Testis (tissue), 3 donors: Measurements from ENCODE around the gene ESAM. TPM values are rescaled to one million over a fixed set of nuclear protein-coding genes. Genes with fewer than 3 reads are reported as not detected.

ENCODE experiments used
- DNase-seq: peaks from one replicate; pipeline ENCODE4 v3.0.0-alpha.2; 2019
- H3K27ac ChIP-seq, 2 donors: fragments of 200-600 bp; sonication (generic); one replicate each; pipeline ENCODE4 v1.5.1; 2019
- H3K27me3 ChIP-seq: fragments of 200-600 bp; sonication (generic); one replicate; pipeline ENCODE4 v1.5.1; 2019
- H3K36me3 ChIP-seq: fragments of 200-600 bp; sonication (generic); one replicate; pipeline ENCODE4 v1.5.1; 2017; ENCODE audit warnings: low read depth; ENCODE audit errors: missing control alignments
- H3K4me1 ChIP-seq: fragments of 200-600 bp; sonication (generic); one replicate; pipeline ENCODE4 v1.5.1; 2019
- H3K4me3 ChIP-seq, 2 donors: fragments of 200-600 bp; sonication (generic); one replicate each; pipeline ENCODE4 v1.5.1; 2017 to 2019
- H3K9me3 ChIP-seq: fragments of 200-600 bp; sonication (generic); one replicate; pipeline ENCODE4 v1.5.1; 2017
- POLR2A ChIP-seq: fragments of 450-650 bp; IDR thresholded peaks from one replicate; pipeline ENCODE4 v1.6.1; 2017; ENCODE audit warnings: antibody characterized with exemption, mild to moderate bottlenecking, moderate library complexity
- WGBS, 2 donors: methylation state at CpG; one replicate each; pipeline ENCODE4 v1.1.5; 2018; 5-methylcytosine and 5-hydroxymethylcytosine counted together
- intact Hi-C: fragments of 100-400 bp; cut with DNase I; formaldehyde crosslinking; loops from one replicate; pipeline ENCODE4 v1.15.1; 2023; ENCODE audit warnings: low total_unique reads
- polyA plus RNA-seq: library from polyadenylated mRNA; stranded (reverse); fragments of 350-450 nt; fragmentation: Illumina TruSeq; extraction: RNeasy Lipid Tissue Mini Kit (QIAGEN cat#74804); gene quantifications from one replicate; pipeline ENCODE4 v1.2.3, GENCODE V29; 2014; ENCODE audit warnings: low read depth, low replicate concordance; ENCODE audit not compliant: insufficient read depth
- total RNA-seq, 2 donors: library from RNA; depleted of rRNA; stranded (reverse); fragments of >200 nt; gene quantifications; one replicate each; pipeline ENCODE4 v1.2.3, GENCODE V29; 2016
- TF ChIP-seq, protein P1 (sequence below), 3 experiments: fragments of 450-650 bp in 2 of 3; fragments of 200-600 bp in 1 of 3; sonication (generic) in 1 of 3; IDR thresholded peaks; one replicate each; pipeline ENCODE4 v1.5.1; 2016 to 2019; ENCODE audit warnings: antibody characterized with exemption in 3 of 3, mild to moderate bottlenecking in 2 of 3, moderate library complexity in 1 of 3

ESAM gene
- total and polyA plus RNA-seq, 3 donors from 2014 or later = 6.0 to 15.8 (median 10.6) TPM

DNA sequence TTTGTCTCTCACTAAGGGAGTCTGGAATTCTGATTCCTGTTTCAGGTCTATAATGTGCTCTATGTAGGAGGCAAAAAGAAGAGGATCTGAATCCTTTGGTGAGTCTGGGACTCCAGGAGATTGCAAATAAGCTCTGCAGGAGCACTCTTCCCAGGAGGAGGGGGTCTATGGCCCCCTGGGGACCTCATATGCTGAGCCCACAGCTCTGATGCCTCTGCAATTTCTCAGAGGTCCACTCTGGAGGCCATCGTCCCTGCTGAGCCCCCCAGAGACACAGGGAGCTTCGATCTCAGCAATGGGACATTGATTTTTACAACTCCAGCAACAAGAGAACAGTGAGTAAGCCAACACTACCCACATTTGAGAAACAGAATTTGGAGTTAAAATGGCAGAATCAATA is 42.6 kb downstream of the ESAM start:
- H3K36me3 ChIP-seq = no peaks in the 10 kb centered on the region
- H3K4me1 ChIP-seq = no peaks in the 10 kb centered on the region
- no peak for DNase-seq
- 41 to 66% methylated on average over 2 of the region's 2 CpGs for WGBS, 2 donors
- no peak overlapping the region for H3K4me3 ChIP-seq
- H3K27ac ChIP-seq = no peak overlapping the region
- H3K9me3 ChIP-seq = no peaks in the 10 kb centered on the region
- TF ChIP-seq, protein P1, sequence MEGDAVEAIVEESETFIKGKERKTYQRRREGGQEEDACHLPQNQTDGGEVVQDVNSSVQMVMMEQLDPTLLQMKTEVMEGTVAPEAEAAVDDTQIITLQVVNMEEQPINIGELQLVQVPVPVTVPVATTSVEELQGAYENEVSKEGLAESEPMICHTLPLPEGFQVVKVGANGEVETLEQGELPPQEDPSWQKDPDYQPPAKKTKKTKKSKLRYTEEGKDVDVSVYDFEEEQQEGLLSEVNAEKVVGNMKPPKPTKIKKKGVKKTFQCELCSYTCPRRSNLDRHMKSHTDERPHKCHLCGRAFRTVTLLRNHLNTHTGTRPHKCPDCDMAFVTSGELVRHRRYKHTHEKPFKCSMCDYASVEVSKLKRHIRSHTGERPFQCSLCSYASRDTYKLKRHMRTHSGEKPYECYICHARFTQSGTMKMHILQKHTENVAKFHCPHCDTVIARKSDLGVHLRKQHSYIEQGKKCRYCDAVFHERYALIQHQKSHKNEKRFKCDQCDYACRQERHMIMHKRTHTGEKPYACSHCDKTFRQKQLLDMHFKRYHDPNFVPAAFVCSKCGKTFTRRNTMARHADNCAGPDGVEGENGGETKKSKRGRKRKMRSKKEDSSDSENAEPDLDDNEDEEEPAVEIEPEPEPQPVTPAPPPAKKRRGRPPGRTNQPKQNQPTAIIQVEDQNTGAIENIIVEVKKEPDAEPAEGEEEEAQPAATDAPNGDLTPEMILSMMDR (IDR thresholded peaks at IDR 0.05) = no peak
- no peak for TF ChIP-seq POLR2A
- H3K27me3 ChIP-seq = no peaks in the 10 kb centered on the region
- intact Hi-C loops = no loop called here

DNA sequence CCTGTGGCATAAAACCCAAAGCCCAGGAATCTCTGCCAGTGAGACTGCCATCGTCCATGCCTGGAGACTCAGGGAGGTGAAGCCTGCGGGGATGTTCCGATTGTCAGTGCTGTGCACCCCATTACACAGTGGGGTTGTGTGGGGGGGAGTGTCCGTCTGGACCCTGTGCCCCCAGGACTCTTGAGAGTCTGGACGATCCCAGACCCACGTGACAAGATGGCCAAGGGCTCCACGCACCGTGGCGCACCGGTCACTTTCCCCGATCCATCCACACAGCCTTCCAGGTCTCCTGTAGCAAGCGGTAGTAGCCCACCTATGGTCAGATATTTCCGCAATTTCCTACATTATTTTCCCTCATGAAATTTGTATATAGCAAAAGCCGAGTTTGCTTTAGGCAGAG is 43.3 kb downstream of the ESAM start:
- Histone ChIP-seq H3K36me3 (no peaks in the 10 kb centered on the region), H3K9me3 (no peaks in the 10 kb centered on the region), H3K27me3 (no peaks in the 10 kb centered on the region), H3K4me3 (no peak overlapping the region), H3K27ac (no peak overlapping the region), H3K4me1 (no peaks in the 10 kb centered on the region)
- TF ChIP-seq POLR2A = no peak
- TF ChIP-seq, protein P1 (IDR thresholded peaks at IDR 0.05) = no peak
- intact Hi-C loops = no loop called here
- 22 to 26% methylated on average over 14 of the region's 14 CpGs for WGBS, 2 donors
- no peak for DNase-seq

DNA sequence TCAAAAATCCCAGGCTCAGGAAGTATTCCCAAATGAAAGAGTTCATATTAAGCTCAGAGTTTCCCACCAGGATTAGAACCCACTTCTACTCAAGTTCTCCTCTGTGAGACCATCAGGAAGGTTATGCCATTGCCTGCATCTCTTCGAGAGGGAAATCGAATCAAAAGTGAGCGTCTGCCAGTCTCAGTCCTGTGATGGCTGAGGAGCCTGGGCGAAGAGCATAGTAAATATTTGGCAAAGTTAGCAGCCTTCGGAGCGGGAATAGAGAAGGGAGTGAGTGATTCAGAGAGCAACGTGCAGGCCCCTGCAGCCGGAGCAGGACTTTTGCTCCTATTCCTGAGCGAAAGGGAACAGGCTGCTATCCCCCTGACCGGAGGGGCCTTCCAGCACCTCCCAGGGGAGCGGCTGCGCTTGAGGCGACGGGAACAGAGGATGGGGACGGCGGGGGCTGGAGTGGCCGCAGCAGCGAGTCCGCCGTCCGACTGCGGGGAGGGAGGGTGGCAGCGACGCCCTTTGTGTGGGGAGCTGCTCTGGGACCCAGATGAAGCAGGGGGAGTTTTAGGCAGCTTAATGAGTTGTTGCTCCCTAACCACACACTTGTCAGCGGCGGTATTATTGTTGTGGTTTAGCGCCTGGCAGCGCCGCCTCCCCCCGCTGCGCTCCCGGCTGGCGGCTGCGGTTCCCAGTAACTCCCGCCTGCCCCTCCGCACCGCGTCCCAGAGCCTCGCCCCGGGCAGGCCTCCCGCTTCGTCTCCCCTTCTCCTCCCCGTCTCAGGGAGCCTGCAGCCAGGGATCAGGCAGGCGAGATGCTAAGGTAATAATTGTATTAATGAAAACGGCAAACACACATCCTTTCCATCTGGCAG is 44.1 kb downstream of the ESAM start:
- Histone ChIP-seq H3K4me3 (peak overlapping the region; percentile 12 to 32), H3K36me3 (no peaks in the 10 kb centered on the region), H3K27ac (no peak overlapping the region), H3K4me1 (no peaks in the 10 kb centered on the region), H3K27me3 (no peaks in the 10 kb centered on the region), H3K9me3 (no peaks in the 10 kb centered on the region)
- intact Hi-C loops = no loop called here
- TF ChIP-seq POLR2A = no peak
- TF ChIP-seq, protein P1 (IDR thresholded peaks at IDR 0.05) = no peak
- no peak for DNase-seq
- WGBS, 2 donors = 0 to 2% methylated on average over 32 to 45 of the region's 45 CpGs

DNA sequence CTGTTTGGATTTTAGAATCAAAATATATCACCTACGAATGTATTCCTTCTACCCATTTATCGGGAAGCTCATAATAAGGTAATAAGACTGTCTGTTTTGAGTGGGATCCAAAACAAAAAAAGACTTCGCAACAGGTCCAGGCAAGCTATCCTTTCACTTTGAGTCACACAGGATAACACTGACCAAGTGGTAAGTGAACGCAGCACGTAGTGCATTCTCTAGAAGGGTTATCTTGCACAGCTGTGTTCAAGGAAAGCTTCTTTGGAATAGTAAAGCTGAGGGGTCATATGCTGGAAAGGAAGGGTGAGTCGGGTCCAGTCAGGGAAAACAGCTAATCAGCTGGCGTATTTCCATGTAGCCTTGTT is 44.7 kb downstream of the ESAM start:
- H3K27ac ChIP-seq = no peak overlapping the region
- TF ChIP-seq POLR2A = no peak
- TF ChIP-seq, protein P1 (IDR thresholded peaks at IDR 0.05) = no peak
- H3K4me3 ChIP-seq = no peak overlapping the region
- intact Hi-C loops = no loop called here
- 26 to 31% methylated on average over 7 of the region's 7 CpGs for WGBS, 2 donors
- no peaks in the 10 kb centered on the region for H3K36me3 ChIP-seq
- H3K9me3 ChIP-seq = no peaks in the 10 kb centered on the region
- H3K27me3 ChIP-seq = no peaks in the 10 kb centered on the region
- DNase-seq = no peak
- H3K4me1 ChIP-seq = no peaks in the 10 kb centered on the region

DNA sequence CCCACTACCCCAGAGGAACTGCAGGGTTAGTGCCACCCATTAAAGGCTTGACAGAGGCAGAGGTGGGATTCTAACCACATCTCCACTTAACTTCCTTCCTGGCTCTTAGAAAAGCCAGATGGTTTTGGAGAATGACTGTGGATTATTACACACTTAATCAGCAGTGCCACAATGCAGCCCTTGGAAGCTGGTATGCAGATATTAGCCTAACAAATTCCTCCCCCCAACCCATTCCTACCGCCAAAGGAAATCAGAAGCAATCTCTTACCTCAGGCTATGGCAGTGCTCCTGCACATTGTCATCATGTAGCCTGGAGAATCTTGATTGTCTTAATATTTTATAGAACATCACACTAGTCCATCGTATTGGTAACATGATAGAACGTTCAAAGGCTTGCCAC is 45.5 kb downstream of the ESAM start:
- Histone ChIP-seq H3K36me3 (no peaks in the 10 kb centered on the region), H3K27me3 (no peaks in the 10 kb centered on the region), H3K4me1 (no peaks in the 10 kb centered on the region), H3K4me3 (no peak overlapping the region), H3K9me3 (no peaks in the 10 kb centered on the region), H3K27ac (no peak overlapping the region)
- TF ChIP-seq, protein P1 (IDR thresholded peaks at IDR 0.05) = no peak
- TF ChIP-seq POLR2A = no peak
- WGBS, 2 donors = 58 to 69% methylated on average over 3 of the region's 3 CpGs
- intact Hi-C loops = no loop called here
- no peak for DNase-seq
